Measurements from ENCODE around the gene ELL.

- TF ChIP-seq EP300 (IDR thresholded peaks at IDR 0.05), result no peak
- TF ChIP-seq CTCF (IDR thresholded peaks at IDR 0.05), result no peak
These were observed 60.4 kb downstream of the ELL start for GRCh38 chr19:18461471-18461870.
